Activated T-cell treated with anti-CD3 and anti-CD28 coated beads, Interleukin-2, amount 50 U/mL, for 4 hours (primary cell): ENCODE measurements around the gene DEPDC7. TPM values are rescaled to one million over a fixed set of nuclear protein-coding genes. Genes with fewer than 3 reads are reported as not detected.
"Not testable (repeated sequence)": the region's sequence is repeated elsewhere in the genome, so short reads cannot be mapped to it uniquely, and the experiment has no call there.

Experiments
- ATAC-seq, 2 donors: fragments of 200-7000 bp; cut with Tn5 transposase; one replicate each; pipeline ENCODE4 v1.10.0; 2021
- DNase-seq: peaks from one replicate; pipeline ENCODE4 v3.0.0-alpha.2; 2020
- H3K27me3 Mint-ChIP-seq: one replicate; pipeline ENCODE4 v1.8.0; 2021; ENCODE audit warnings: low read depth, mixed read lengths
- H3K36me3 Mint-ChIP-seq: one replicate; pipeline ENCODE4 v1.8.0; 2022; ENCODE audit warnings: mixed read lengths; ENCODE audit not compliant: insufficient read depth
- H3K4me1 Mint-ChIP-seq: one replicate; pipeline ENCODE4 v1.8.0; 2021; ENCODE audit warnings: low read depth, mixed read lengths
- H3K4me3 Mint-ChIP-seq: one replicate; pipeline ENCODE4 v1.8.0; 2021; ENCODE audit warnings: mild to moderate bottlenecking, moderate library complexity, mixed read lengths
- H3K9me3 Mint-ChIP-seq: one replicate; pipeline ENCODE4 v1.8.0; 2021; ENCODE audit warnings: mixed read lengths
- total RNA-seq, 3 donors: library from RNA; stranded (reverse); gene quantifications; one replicate each; pipeline ENCODE4 v1.2.1, GENCODE V29; 2021

Gene DEPDC7
- total RNA-seq, 3 donors from 2014 or later, result 1.0 to 2.7 (median 2.2) TPM

GRCh38 chr11:33005175-33005574, 10.5 kb upstream of the DEPDC7 start:
- no peaks in the 10 kb centered on the region for H3K36me3 Mint-ChIP-seq
- H3K4me3 Mint-ChIP-seq, result no peak overlapping the region
- no peaks in the 10 kb centered on the region for H3K27me3 Mint-ChIP-seq
- no peaks in the 10 kb centered on the region for H3K9me3 Mint-ChIP-seq
- ATAC-seq (peak; percentile 48 to 62), DNase-seq (no peak)
- peaks cover 28% of the 10 kb centered on the region for H3K4me1 Mint-ChIP-seq

DNA sequence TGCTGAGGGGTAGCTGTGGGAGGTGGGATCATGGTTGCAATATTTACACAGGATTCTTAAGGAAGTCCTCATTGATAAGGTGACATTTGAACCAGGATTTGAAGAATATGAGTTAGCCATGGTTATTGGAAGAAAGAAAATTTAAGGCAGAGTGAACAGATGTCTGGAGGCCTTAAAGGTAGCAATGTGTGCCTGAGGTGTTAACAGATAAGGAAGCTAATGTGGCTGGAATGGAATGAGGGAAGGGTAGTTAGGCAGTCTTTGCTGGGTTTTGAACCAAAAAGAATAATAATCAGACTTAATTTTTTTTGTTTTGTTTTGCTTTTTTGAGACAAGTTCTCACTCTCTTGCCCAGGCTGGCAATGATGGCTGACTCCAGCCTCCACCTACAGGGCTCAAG, 9.7 kb upstream of the DEPDC7 start:
- H3K4me1 Mint-ChIP-seq, result peaks cover 30% of the 10 kb centered on the region
- H3K9me3 Mint-ChIP-seq, result no peaks in the 10 kb centered on the region
- no peak overlapping the region for H3K4me3 Mint-ChIP-seq
- no peaks in the 10 kb centered on the region for H3K36me3 Mint-ChIP-seq
- ATAC-seq (no peak), DNase-seq (no peak)
- H3K27me3 Mint-ChIP-seq, result no peaks in the 10 kb centered on the region

- no peaks in the 10 kb centered on the region for H3K9me3 Mint-ChIP-seq
- H3K4me3 Mint-ChIP-seq, result no peak overlapping the region
- ATAC-seq (no peak), DNase-seq (no peak)
- H3K4me1 Mint-ChIP-seq, result peaks cover 32% of the 10 kb centered on the region
- peaks cover 23% of the 10 kb centered on the region for H3K27me3 Mint-ChIP-seq
- no peaks in the 10 kb centered on the region for H3K36me3 Mint-ChIP-seq
Observed at GRCh38 chr11:33013755-33014154, 1.9 kb upstream of the DEPDC7 start.

GRCh38 chr11:33016654-33017053, 976 bp downstream of the DEPDC7 start:
- ATAC-seq, result no peak
- no peak for DNase-seq
- H3K36me3 Mint-ChIP-seq, result no peaks in the 10 kb centered on the region
- H3K4me1 Mint-ChIP-seq, result peaks cover 27% of the 10 kb centered on the region
- no peaks in the 10 kb centered on the region for H3K9me3 Mint-ChIP-seq
- peak overlapping the region; percentile 74 for H3K4me3 Mint-ChIP-seq
- peaks cover 26% of the 10 kb centered on the region for H3K27me3 Mint-ChIP-seq

DNA sequence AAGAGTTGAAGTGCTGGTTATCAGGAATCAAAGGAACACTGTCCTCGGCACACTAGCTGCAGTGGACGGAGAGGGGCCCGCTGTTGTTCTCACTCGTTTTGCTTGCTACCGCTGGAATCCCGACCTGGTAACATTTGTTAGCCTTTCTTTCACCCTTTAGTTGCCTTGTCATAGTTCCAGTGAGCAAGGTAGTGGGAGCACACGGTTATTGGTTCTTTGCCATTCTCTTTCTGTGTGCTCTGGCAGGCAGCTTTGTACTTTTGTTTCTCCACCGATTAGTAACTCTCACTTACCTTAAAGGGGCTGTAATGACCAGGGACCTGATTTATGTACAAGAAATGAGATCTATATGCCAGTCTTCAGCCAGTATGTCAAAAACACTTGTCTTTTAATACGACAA, 1.8 kb downstream of the DEPDC7 start:
- DNase-seq (no peak), ATAC-seq (no peak)
- H3K9me3 Mint-ChIP-seq, result no peaks in the 10 kb centered on the region
- H3K4me1 Mint-ChIP-seq, result peaks cover 27% of the 10 kb centered on the region
- no peaks in the 10 kb centered on the region for H3K36me3 Mint-ChIP-seq
- H3K27me3 Mint-ChIP-seq, result peaks cover 26% of the 10 kb centered on the region
- no peak overlapping the region for H3K4me3 Mint-ChIP-seq

GRCh38 chr11:33017965-33018364, 2.3 kb downstream of the DEPDC7 start:
- no peaks in the 10 kb centered on the region for H3K9me3 Mint-ChIP-seq
- H3K27me3 Mint-ChIP-seq, result peaks cover 26% of the 10 kb centered on the region
- no peaks in the 10 kb centered on the region for H3K36me3 Mint-ChIP-seq
- peaks cover 24% of the 10 kb centered on the region for H3K4me1 Mint-ChIP-seq
- ATAC-seq (no peak), DNase-seq (no peak)
- no peak overlapping the region for H3K4me3 Mint-ChIP-seq

DNA sequence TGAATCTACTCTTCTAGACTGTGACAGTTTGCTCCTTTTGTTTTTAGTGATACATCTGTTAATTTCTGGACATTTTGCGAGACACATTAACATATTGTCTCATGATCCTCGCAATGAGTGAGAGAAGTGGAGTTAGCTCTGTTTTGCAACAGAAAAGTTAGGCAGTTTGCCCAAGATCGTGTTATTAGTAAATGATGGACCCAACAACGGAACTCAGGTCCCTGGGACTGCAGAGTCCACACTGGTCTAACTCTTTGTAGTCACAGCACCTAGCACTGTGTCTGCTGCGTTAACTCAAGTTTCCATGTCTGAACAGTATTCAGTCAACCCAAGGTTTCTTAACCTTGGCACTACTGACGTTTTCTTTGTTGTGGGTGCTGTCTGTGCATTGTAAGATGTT, 3.2 kb downstream of the DEPDC7 start:
- no peak for ATAC-seq
- H3K4me3 Mint-ChIP-seq, result no peak overlapping the region
- no peaks in the 10 kb centered on the region for H3K9me3 Mint-ChIP-seq
- peaks cover 22% of the 10 kb centered on the region for H3K4me1 Mint-ChIP-seq
- H3K27me3 Mint-ChIP-seq, result peaks cover 26% of the 10 kb centered on the region
- no peaks in the 10 kb centered on the region for H3K36me3 Mint-ChIP-seq
- no peak for DNase-seq

DNA sequence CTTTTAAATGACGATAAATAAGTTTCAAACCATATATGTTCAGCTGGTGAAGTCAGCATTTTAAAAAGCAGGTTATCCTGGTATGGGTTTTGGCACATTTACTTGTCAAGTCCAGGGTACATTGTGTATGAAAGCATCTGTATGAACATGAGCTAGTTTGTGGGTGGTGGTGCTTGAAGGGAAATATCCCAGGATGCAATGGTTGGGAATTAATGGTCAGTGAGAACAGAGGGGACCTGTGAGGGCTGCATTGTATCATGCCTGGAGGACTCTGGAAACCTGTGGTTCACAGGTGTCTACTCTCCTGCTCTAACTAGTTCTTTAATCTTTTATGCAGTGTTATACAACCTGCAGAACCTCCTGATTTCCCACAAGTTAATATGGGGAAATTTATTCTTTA, 5.8 kb downstream of the DEPDC7 start:
- ATAC-seq, result peak in 1 of 2 donors; percentile 27
- H3K4me1 Mint-ChIP-seq, result peaks cover 17% of the 10 kb centered on the region
- no peaks in the 10 kb centered on the region for H3K9me3 Mint-ChIP-seq
- peaks cover 19% of the 10 kb centered on the region for H3K27me3 Mint-ChIP-seq
- no peak for DNase-seq
- no peaks in the 10 kb centered on the region for H3K36me3 Mint-ChIP-seq
- H3K4me3 Mint-ChIP-seq, result no peak overlapping the region

DNA sequence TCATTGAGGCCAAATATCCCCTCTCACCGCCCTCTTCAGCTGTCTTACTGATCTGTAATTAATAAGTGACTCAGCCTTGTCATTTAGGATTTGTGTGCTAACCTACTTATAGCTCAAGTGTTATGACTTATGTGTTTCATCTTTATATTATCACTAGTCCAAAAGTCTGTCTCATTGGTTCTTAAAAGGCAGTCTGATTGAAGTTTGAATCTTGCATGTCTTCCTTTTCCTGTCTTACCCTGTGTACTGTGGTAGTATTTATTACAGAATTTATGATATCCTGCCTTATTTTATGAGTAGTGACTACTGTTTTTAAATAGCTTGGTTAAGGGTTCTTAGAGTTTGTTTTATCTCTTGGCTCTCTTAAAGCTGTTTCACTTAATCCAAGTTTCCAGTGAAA, 6.3 kb downstream of the DEPDC7 start:
- H3K4me1 Mint-ChIP-seq, result peaks cover 15% of the 10 kb centered on the region
- no peak overlapping the region for H3K4me3 Mint-ChIP-seq
- no peaks in the 10 kb centered on the region for H3K36me3 Mint-ChIP-seq
- ATAC-seq (peak in 1 of 2 donors; percentile 54), DNase-seq (no peak)
- H3K27me3 Mint-ChIP-seq, result peaks cover 17% of the 10 kb centered on the region
- no peaks in the 10 kb centered on the region for H3K9me3 Mint-ChIP-seq

GRCh38 chr11:33025339-33025722, 9.7 kb downstream of the DEPDC7 start:
- H3K36me3 Mint-ChIP-seq, result no peaks in the 10 kb centered on the region
- no peak overlapping the region for H3K4me3 Mint-ChIP-seq
- DNase-seq (no peak), ATAC-seq (no peak)
- H3K27me3 Mint-ChIP-seq, result peaks cover 3% of the 10 kb centered on the region
- H3K9me3 Mint-ChIP-seq, result no peaks in the 10 kb centered on the region
- peaks cover 10% of the 10 kb centered on the region for H3K4me1 Mint-ChIP-seq

GRCh38 chr11:33027233-33027632, 11.6 kb downstream of the DEPDC7 start:
- DNase-seq, result no peak
- H3K4me3 Mint-ChIP-seq, result no peak overlapping the region
- H3K27me3 Mint-ChIP-seq, result peaks cover 3% of the 10 kb centered on the region
- H3K36me3 Mint-ChIP-seq, result no peaks in the 10 kb centered on the region
- no peak for ATAC-seq
- H3K9me3 Mint-ChIP-seq, result no peaks in the 10 kb centered on the region
- H3K4me1 Mint-ChIP-seq, result peaks cover under 1% of the 10 kb centered on the region

DNA sequence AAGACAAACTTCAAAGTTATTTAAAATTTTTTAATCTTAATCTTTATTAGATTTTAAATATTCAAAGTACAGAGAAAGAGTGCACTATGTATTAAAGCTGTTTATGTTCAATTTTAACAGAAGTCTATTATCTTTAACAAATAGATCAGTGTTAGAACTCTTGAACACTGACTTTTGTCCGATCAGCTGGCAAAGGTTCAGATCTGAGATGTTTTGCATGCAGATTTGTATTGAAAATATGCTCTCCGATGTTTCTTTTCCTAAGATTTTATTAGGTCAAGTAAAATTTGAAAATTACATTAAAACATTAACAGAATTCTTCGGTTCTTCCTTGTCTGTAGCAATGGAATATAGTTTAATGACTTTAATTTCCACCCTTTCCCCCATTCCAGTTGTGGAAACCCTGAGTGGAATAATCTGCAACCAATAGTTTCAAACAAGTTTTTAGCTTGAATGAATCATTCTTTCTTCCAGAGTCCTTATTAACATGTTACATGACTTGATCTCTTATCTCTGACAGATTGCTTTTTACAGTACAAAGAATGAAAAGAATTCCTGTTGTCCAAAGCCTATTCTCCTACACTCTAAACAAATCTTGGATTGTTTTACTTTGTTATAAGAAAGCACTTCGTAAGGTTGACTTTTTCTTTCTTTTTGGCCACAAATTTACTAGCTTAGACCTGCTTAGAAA, 12.3 kb downstream of the DEPDC7 start:
- DNase-seq (no peak), ATAC-seq (no peak)
- Mint-ChIP-seq H3K36me3 (no peaks in the 10 kb centered on the region), H3K9me3 (no peaks in the 10 kb centered on the region), H3K4me1 (no peaks in the 10 kb centered on the region), H3K27me3 (peaks cover 4% of the 10 kb centered on the region), H3K4me3 (no peak overlapping the region)

DNA sequence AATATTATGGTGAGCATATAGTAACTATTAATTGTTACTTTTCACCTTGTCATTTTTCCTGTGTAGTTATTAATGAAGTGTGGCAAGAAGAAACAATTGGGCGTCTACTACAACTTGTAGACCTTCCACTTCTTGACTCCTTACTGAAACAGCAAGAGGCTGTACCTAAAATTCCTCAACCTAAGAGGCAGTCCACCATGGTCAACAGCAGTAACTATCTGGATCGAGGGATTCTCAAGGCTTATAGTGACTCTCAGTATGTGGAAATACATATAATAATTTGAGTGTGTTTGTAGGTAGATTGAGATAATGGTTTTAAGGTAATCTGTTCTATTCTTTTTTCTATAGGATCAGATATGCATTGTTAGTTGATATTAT, 12.8 kb downstream of the DEPDC7 start:
- Mint-ChIP-seq H3K9me3 (no peaks in the 10 kb centered on the region), H3K4me1 (no peaks in the 10 kb centered on the region), H3K36me3 (no peaks in the 10 kb centered on the region), H3K4me3 (no peak overlapping the region), H3K27me3 (peaks cover 5% of the 10 kb centered on the region)
- DNase-seq (no peak), ATAC-seq (no peak)

DNA sequence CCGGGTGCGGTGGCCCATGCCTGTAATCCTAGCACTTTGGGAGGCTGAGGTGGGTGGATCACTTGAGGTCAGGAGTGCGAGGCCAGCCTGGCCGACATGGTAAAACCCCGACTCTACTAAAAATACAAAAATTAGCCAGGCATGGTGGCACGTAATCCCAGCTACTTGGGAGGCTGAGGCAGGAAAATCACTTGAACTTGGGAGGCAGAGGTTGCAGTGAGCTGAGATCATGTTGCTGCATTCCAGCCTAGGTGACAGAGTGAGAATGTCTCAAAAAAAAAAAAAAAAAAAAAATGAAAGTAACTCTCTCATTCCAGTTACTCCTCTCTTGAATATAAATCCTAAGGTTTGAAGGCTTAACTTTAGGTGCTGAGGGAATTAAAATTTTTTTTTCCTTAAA, 13.5 kb downstream of the DEPDC7 start:
- not testable (repeated sequence) for H3K27me3 Mint-ChIP-seq, H3K4me1 Mint-ChIP-seq, H3K36me3 Mint-ChIP-seq, H3K9me3 Mint-ChIP-seq, H3K4me3 Mint-ChIP-seq, ATAC-seq, DNase-seq

GRCh38 chr11:33033493-33033892, 17.8 kb downstream of the DEPDC7 start:
- ATAC-seq (no peak), DNase-seq (no peak)
- no peaks in the 10 kb centered on the region for H3K4me1 Mint-ChIP-seq
- no peaks in the 10 kb centered on the region for H3K36me3 Mint-ChIP-seq
- peaks cover 5% of the 10 kb centered on the region for H3K27me3 Mint-ChIP-seq
- no peak overlapping the region for H3K4me3 Mint-ChIP-seq
- no peaks in the 10 kb centered on the region for H3K9me3 Mint-ChIP-seq

DNA sequence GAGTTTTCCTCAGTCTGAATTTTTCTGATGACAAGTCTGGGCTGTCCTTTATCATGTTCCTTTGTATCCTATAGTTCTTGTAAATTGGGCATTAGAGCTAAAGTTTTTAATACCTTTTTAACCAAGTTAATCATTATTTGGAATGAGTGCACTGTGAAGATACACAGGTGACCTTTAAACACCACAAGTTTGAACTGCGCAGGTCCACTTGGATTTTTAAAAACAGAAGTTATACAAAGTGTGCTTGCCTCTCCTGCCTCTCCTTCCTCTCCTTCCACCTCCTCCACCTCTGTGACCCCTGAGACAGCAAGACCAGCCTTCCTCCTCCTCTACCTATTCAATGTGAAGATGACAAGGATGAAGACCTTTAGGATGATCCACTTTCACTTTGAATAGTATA, 19.3 kb downstream of the DEPDC7 start:
- DNase-seq (no peak), ATAC-seq (no peak)
- Mint-ChIP-seq H3K4me3 (no peak overlapping the region), H3K4me1 (peaks cover 4% of the 10 kb centered on the region), H3K9me3 (no peaks in the 10 kb centered on the region), H3K36me3 (no peaks in the 10 kb centered on the region), H3K27me3 (peaks cover 5% of the 10 kb centered on the region)
